ENCODE measurements around the gene SPARC. TPM values are rescaled to one million over a fixed set of nuclear protein-coding genes. Genes with fewer than 3 reads are reported as not detected.
"Not testable (repeated sequence)": the region's sequence is repeated elsewhere in the genome, so short reads cannot be mapped to it uniquely, and the experiment has no call there.

The SPARC gene, protein sequence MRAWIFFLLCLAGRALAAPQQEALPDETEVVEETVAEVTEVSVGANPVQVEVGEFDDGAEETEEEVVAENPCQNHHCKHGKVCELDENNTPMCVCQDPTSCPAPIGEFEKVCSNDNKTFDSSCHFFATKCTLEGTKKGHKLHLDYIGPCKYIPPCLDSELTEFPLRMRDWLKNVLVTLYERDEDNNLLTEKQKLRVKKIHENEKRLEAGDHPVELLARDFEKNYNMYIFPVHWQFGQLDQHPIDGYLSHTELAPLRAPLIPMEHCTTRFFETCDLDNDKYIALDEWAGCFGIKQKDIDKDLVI
- 100 to 1,000 TPM; 194 to 521 (median 352) TPM for total RNA-seq

GRCh38 chr5:151686674-151687407 lies at the start of gene SPARC:
SPARC (minus strand) TSS chr5:151686915; CDS start chr5:151676188, 10,727 bp downstream.
- peak within 1 kb of the TSS; percentile 62 to 94 (median 85) for H3K27ac ChIP-seq
- ATAC-seq: peak; percentile 89
- no peaks in the 10 kb centered on the region for H3K36me3 ChIP-seq
- H3K4me1 ChIP-seq: peaks cover 4 to 58% (median 18%) of the 10 kb centered on the region in 3 donors
- no peaks in the 10 kb centered on the region for H3K27me3 ChIP-seq
- TF ChIP-seq, protein P1, sequence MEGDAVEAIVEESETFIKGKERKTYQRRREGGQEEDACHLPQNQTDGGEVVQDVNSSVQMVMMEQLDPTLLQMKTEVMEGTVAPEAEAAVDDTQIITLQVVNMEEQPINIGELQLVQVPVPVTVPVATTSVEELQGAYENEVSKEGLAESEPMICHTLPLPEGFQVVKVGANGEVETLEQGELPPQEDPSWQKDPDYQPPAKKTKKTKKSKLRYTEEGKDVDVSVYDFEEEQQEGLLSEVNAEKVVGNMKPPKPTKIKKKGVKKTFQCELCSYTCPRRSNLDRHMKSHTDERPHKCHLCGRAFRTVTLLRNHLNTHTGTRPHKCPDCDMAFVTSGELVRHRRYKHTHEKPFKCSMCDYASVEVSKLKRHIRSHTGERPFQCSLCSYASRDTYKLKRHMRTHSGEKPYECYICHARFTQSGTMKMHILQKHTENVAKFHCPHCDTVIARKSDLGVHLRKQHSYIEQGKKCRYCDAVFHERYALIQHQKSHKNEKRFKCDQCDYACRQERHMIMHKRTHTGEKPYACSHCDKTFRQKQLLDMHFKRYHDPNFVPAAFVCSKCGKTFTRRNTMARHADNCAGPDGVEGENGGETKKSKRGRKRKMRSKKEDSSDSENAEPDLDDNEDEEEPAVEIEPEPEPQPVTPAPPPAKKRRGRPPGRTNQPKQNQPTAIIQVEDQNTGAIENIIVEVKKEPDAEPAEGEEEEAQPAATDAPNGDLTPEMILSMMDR (IDR thresholded peaks at IDR 0.05): no peak
- peak; percentile 88 to 95 for TF ChIP-seq POLR2A (IDR thresholded peaks at IDR 0.05)
- TF ChIP-seq EP300 (IDR thresholded peaks at IDR 0.05): no peak
- TF ChIP-seq POLR2AphosphoS5 (IDR thresholded peaks at IDR 0.05): peak; percentile 76
- WGBS, 2 donors (ENCODE audit: low coverage in 1 of 2): 0 to 1% methylated on average over 5 to 19 of the region's 22 CpGs
- H3K9me3 ChIP-seq: no peaks in the 10 kb centered on the region
- peak within 1 kb of the TSS; percentile 43 to 59 for H3K4me3 ChIP-seq

DNA sequence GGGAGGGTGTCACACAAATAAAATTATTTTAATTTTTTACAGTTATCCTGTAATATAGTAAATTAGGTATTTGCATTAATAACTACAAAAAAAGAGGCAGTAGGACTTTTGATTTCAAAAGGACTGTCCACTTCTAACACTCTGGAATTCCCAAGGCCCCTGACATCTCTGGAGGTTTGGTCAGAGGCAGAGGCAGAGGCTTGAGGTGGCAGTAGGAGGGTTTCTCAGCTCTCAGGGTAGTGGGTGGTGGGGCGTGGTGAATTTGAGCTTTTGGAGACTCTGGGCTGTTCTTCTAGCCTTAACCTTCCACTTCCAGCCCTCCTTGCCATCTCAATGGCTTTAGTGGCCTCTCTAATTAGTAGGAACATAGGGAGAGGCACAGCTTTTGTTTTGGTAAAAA lies 48.9 kb upstream of the SPARC start:
- no peak overlapping the region for H3K4me3 ChIP-seq
- TF ChIP-seq, protein P1 (IDR thresholded peaks at IDR 0.05): no peak
- TF ChIP-seq EP300 (IDR thresholded peaks at IDR 0.05) (no peak), POLR2AphosphoS5 (IDR thresholded peaks at IDR 0.05) (no peak), POLR2A (IDR thresholded peaks at IDR 0.05) (no peak)
- no peaks in the 10 kb centered on the region for H3K27me3 ChIP-seq
- peaks cover 0 to 14% (median 13%) of the 10 kb centered on the region in 3 donors for H3K4me1 ChIP-seq
- H3K9me3 ChIP-seq: no peaks in the 10 kb centered on the region
- 100% methylated on average over 1 of the region's 1 CpG; no CpG with 5 or more reads in 1 of the 2 donors for WGBS, 2 donors (ENCODE audit: low coverage in 1 of 2)
- no peak for ATAC-seq
- no peak overlapping the region for H3K27ac ChIP-seq
- H3K36me3 ChIP-seq: peaks cover 0 to 9% of the 10 kb centered on the region in 2 donors

GRCh38 chr5:151734064-151734408 lies 47.3 kb upstream of the SPARC start:
- no peak overlapping the region for H3K4me3 ChIP-seq
- WGBS, 2 donors (ENCODE audit: low coverage in 1 of 2): 90 to 92% methylated on average over 3 of the region's 3 CpGs
- no peak for TF ChIP-seq POLR2A (IDR thresholded peaks at IDR 0.05)
- H3K27ac ChIP-seq: no peak overlapping the region
- H3K36me3 ChIP-seq: peaks cover 0 to 18% of the 10 kb centered on the region in 2 donors
- H3K4me1 ChIP-seq: no peaks in the 10 kb centered on the region
- ATAC-seq: no peak
- H3K9me3 ChIP-seq: peaks cover 0 to 6% (median 0%) of the 10 kb centered on the region in 3 donors
- no peaks in the 10 kb centered on the region for H3K27me3 ChIP-seq

- no peak for ATAC-seq
- H3K27me3 ChIP-seq: no peaks in the 10 kb centered on the region
- H3K9me3 ChIP-seq: peaks cover 0 to 6% (median 0%) of the 10 kb centered on the region in 3 donors
- WGBS, 2 donors (ENCODE audit: low coverage in 1 of 2): 70 to 90% methylated on average over 2 to 3 of the region's 9 CpGs
- peaks cover 0 to 18% of the 10 kb centered on the region in 2 donors for H3K36me3 ChIP-seq
- H3K27ac ChIP-seq: no peak overlapping the region
- H3K4me3 ChIP-seq: no peak overlapping the region
- no peaks in the 10 kb centered on the region for H3K4me1 ChIP-seq
- TF ChIP-seq POLR2AphosphoS5 (IDR thresholded peaks at IDR 0.05) (no peak), EP300 (IDR thresholded peaks at IDR 0.05) (no peak), POLR2A (IDR thresholded peaks at IDR 0.05) (no peak)
- TF ChIP-seq, protein P1 (IDR thresholded peaks at IDR 0.05): no peak
Observed at GRCh38 chr5:151733358-151734063, 46.8 kb upstream of the SPARC start.

GRCh38 chr5:151730381-151730780 lies 43.7 kb upstream of the SPARC start:
- WGBS, 2 donors (ENCODE audit: low coverage in 1 of 2): 94 to 99% methylated on average over 7 of the region's 7 CpGs
- Histone ChIP-seq H3K4me3 (no peak overlapping the region), H3K9me3 (peaks cover 0 to 6% (median 0%) of the 10 kb centered on the region in 3 donors), H3K36me3 (peaks cover 0 to 9% of the 10 kb centered on the region in 2 donors), H3K27ac (no peak overlapping the region), H3K4me1 (peaks cover 0 to 8% (median 0%) of the 10 kb centered on the region in 3 donors), H3K27me3 (no peaks in the 10 kb centered on the region)
- ATAC-seq: no peak
- TF ChIP-seq EP300 (IDR thresholded peaks at IDR 0.05): no peak

DNA sequence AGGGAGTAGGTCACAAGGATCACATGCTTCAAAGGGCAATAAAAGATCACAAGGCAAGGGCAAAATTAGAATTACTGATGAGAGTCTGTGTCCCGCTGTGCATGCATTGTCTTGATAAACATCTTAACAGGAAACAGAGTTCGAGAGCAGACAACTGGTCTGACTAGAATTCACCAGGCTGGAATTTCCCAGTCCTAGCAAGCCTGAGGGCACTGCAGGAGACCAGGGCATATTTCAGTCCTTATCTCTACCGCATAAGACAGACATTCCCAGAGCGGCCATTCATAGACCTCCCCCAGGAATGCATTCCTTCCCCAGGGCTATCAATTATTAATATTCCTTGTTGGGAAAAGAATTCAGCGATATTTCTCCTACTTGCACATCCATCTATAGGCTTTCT lies 42.9 kb upstream of the SPARC start:
- ATAC-seq, H3K9me3 ChIP-seq, H3K4me3 ChIP-seq, H3K36me3 ChIP-seq, H3K27me3 ChIP-seq, H3K27ac ChIP-seq, H3K4me1 ChIP-seq: not testable (repeated sequence)
- WGBS, 2 donors (ENCODE audit: low coverage in 1 of 2): 80 to 100% methylated on average over 3 to 4 of the region's 5 CpGs
